SIG-M5 treated with dmso at 0.1 percent for 504 hours (cell line): Measurements from ENCODE around the gene SLC35F2.
"Not testable (repeated sequence)": the region's sequence is repeated elsewhere in the genome, so short reads cannot be mapped to it uniquely, and the experiment has no call there.

ENCODE experiments used
- DNase-seq: peaks from one replicate; lab custom pipeline; 2025; ENCODE audit not compliant: unreplicated experiment; lab: John Stamatoyannopoulos, UW

Gene SLC35F2

DNA sequence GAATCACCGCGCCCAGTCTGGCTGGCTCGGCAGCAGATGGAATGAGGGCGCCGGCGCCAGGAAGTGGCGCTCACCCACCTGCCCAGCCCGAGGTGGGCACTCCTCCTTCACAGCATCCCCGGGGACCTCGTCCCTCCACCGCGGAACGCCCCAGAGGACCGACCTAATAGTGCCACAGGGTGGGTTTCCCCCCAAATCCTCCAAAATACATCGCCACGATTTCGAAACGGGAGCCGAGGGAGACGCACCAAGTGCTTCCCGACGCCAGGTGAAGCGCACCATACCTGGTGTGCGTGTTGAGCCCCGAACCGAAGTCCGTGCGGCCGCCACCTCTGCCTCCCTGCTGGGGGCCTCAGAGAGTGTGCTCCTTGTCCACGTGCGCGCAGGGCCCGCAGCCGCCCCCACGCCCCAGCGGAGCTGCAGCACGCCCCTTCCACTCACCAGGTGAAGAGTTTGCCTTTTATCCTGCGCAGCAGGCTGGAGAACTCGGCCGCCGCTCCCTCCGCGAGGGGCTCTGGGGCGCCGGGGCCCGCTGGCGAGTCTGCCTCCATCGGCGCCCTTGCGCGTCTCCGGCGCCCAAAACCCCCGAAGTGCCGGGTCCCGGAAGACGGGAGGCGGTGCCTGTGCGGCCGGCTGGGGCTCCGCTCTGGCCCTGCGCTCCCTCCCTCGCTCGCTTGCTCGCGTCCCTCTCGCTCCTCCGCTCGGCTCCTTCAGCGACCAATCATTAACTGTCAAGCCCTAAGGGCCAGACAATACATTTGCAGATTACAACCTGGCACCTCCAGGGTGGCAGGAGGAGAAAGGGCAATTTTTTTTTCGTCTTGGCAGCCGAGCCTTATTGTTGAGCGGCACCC lies at the start of gene SLC35F2:
Gene SLC35F2 (minus strand): TSS at position 571 of the 854 bp plus-strand sequence. CDS start 20 bp downstream, at position 551.
- DNase-seq = peak; percentile 68

DNA sequence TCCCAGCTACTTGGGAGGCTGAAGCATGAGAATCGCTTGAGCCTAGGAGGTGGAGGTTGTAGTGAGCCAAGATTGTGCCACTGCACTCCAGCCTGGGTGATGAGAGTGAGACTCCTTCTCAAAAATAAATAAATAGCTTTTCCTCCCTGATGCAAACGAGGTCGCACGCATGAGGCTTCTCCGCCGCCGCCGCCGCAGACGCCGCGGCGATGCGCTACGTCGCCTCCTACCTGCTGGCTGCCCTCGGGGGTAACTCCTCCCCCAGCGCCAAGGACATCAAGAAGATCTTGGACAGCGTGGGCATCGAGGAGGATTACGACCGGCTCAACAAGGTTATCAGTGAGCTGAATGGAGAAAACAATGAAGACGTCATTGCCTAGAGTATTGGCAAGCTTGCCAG lies 49.6 kb upstream of the SLC35F2 start:
- DNase-seq = no peak

DNA sequence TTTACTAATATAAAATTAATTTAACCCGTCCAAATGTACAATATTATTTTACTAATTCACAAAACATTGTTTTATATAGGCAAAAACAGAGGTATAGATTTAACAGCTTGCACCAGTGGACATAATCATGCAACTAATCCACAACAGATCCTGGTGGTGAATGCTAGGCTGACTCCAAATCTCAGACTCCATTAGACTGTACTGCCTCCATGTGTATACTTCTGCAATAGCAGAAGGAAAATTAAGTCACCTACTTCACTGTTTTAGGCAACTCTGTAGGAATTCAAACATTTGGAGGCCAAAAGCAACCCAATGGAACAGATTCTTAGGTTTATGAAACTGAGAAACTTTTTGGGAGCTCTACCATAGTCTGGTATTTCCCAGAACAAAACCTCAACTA lies 39.7 kb upstream of the SLC35F2 start:
- DNase-seq = peak; percentile 35

DNA sequence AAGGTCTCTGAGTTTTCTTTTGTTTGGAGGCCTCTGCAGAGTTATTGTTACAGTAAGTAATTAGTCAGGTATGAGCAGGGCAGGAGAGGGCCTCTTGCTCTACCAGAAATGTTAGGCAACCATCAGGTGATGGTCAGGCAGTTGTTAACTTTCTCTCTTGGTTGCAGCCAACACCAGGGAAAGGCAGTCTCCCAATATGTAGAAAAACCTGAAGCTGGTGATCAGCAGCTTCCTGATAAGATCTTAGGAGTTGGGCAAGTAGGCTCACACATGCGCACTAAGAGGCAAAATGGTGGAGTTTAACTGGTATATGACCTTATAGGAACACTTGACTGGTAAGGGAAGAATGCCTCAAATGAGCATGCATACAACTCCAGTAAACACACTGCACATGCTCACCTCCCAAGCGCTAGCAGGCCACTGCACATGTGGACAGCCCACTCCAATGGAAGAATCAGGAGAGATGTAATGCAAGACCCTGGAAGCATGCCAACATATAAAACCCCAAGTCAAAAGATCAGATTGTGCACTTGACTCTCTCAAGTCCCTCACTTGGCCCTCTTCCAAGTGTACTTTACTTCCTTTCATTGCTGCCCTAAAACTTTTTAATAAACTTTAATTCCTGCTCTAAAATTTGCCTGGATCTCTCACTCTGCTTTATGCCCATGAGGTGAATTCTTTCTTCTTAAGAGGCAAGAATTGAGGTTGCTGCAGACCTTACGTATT lies 23.7 kb upstream of the SLC35F2 start:
- DNase-seq = no peak

GRCh38 chr11:107881471-107881870 lies 22.9 kb upstream of the SLC35F2 start:
- DNase-seq = not testable (repeated sequence)

GRCh38 chr11:107876141-107876540 lies 17.6 kb upstream of the SLC35F2 start:
- DNase-seq = no peak

DNA sequence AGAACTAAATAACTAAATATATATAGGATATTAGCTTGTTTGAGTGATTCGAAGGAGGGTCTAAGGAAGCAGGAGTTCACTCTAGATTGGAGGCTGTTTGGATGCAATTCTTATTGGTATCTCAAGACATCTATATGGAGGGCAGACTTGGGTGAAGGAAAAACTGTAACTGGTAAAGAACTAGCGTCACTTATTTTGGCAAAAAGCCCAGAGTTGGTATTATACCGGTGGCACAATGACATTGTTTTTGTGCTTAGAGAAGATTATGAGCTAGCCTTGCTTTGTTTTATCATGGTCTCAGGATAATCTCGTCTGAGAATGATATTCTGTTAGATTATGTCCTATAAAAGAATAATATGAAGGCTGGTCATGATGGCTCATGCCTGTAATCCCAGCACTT lies 6.0 kb upstream of the SLC35F2 start:
- no peak for DNase-seq

DNA sequence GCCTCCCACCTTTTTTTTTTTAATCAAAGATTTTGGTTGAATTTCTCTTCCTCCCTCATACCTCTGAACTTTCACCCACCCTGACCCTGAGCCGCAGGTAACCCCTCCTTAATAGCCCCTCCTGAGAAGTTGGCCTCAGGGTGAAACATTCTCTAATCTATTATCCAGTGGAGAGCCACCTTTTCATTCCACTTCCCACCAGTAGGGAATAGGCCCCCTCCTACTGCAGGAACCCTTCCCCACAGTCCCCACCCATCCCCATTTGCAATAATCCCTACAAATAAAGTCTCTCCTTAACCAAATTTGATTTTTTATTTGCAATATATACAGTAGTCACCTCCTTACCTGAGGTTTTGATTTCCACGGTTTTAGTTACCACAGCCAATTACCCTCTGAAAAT lies 2.1 kb upstream of the SLC35F2 start:
- no peak for DNase-seq

GRCh38 chr11:107860240-107860620 lies 1.6 kb upstream of the SLC35F2 start:
- DNase-seq = not testable (repeated sequence)

DNA sequence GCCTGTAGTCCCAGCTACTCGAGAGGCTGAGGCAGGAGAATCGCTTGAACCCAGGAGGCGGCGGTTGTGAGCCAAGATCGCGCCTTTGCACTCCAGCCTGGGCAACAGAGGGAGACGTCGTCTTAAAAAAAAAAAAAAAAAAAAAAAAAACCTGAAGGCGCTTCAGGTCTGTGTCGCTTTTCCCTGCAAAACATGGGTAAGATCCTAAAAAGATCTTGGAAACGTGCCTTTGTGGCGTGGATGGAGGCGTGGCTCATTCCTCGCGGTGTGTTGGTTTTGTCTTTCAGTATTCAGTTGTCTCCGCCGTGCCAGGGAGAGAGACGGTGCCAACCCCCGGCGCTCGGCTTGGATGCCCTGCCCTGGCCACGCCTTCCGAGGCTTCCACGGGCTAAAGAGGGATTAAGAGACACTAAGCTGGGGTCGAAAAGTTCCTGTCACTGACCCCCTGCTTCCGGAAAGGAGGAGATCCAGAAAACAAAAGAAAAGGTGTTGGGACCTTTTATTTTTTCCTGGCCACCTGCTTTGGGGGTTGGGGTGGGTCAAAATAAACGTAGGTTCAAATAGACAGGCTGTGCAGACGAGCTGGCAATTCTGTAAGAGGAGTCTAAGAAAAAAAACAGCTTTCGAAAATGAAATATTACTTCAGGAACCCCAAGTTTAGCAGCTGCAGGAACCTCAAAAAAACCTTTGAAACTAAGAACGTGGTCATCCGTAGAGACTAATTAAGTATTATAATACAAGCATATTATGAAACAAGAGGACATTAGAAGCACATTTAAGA lies 1.1 kb upstream of the SLC35F2 start:
- no peak for DNase-seq

- DNase-seq = no peak
Measured at GRCh38 chr11:107857550-107858216, 904 bp downstream of the SLC35F2 start.

DNA sequence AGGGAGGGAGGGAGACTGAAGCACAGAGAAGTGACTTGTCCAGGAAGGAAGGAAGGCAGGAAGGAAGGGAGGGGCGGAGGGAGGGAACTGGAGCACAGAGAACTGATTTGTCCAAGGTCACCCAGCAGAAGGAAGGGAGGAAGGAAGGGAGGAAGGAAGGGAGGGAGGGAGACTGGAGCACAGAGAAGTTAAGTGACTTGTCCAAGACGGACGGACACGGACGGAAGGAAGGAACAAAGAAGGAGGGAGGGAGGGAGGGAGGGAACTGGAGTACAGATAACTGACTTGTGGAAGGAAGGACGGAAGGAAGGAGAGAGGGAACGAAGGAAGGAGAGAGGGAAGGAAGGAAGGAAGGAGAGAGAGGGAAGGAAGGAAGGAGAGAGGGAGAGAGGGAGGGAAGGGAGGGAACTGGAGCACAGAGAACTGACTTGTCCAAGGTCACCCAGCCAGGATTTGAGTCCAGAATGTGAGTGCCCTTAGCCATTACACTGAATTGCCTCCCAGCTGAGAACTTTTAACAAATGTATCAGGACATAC lies 1.5 kb downstream of the SLC35F2 start:
- no peak for DNase-seq

- no peak for DNase-seq
Measured at GRCh38 chr11:107856180-107856980, 2.2 kb downstream of the SLC35F2 start.

- DNase-seq = no peak
Measured at GRCh38 chr11:107853070-107853469, 5.5 kb downstream of the SLC35F2 start.

DNA sequence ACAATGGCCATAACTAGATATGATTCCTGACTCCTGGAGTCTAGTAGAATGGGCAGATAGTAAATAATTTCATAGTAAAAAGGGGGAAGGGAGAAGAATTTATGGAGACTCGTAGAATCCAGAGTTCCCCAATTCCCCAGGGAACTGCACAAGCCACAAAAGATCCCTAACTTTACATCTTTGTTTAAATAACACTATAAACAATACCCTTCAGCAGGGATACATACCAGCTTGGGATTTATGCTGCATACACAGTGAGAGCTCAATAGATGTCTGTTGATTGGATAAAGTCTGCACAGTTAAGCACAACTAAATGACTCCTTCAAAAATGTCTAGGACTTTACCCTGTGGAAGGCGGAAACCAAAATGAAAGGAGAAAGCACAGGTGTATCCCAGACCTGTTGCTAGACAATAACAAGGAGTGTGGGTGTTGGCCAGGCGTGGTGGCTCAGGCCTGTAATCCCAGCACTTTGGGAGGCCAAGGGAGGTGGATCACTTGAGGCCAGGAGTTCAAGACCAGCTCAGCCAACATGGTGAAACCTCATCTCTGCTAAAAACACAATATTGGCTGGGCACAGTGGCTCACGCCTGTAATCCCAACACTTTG lies 6.8 kb downstream of the SLC35F2 start:
- no peak for DNase-seq

DNA sequence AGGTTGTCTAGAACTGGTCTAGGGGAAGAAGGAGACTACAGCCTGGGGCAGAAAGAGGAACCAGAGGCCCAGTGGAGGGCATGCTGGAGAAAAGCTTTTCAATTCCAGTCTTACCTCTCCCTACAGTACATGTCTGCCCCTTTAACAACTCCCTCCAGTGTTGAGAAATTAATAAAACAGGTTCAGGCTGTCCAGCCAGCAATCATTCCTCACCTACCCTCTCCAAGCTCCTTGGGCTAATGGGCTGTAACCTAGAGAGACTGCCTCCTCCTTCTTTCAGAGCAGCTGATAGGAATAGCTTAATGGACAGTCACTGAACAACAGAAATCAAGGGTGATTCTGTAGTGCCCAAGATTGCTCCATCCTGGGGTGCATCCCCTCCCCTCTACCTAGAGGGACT lies 8.8 kb downstream of the SLC35F2 start:
- peak; percentile 64 for DNase-seq

DNA sequence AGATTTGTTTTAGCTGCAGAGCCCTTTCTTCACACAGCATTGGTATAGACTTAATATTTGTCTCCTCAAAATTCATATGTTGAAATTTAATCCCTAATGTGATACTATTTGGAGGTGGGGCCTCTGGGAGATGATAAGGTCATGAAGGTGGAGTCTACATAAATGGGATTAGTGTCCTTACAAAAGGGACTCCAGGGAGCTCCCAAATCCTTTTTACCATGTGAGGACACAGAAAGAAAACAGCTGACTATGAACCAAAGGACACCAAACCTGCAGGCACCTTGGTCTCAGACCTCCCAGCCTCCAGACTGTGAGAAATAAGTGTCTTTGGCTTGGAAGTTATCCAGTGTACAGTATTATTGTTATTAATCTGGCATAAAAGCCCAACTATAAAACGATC lies 10.2 kb downstream of the SLC35F2 start:
- no peak for DNase-seq

GRCh38 chr11:107847184-107847583 lies 11.4 kb downstream of the SLC35F2 start:
- no peak for DNase-seq

- no peak for DNase-seq
Measured at GRCh38 chr11:107844041-107844440, 14.5 kb downstream of the SLC35F2 start.
